Lower lobe of right lung (tissue), 2 donors: Measurements from ENCODE around the gene HOOK2. TPM values are rescaled to one million over a fixed set of nuclear protein-coding genes. Genes with fewer than 3 reads are reported as not detected.

Experiments
- ATAC-seq, 2 donors: fragments of 200-7000 bp; cut with Tn5 transposase; one replicate each; pipeline ENCODE4 v1.9.1; 2020 to 2022; ENCODE audit warnings: mild to moderate bottlenecking in 2 of 2, moderate library complexity in 2 of 2
- DNase-seq: peaks from one replicate; pipeline ENCODE4 v3.0.0-alpha.2; 2020
- H3K27ac ChIP-seq: fragments of 200-600 bp; one replicate; pipeline ENCODE4 v1.8.0; 2022
- H3K27me3 ChIP-seq: fragments of 200-600 bp; one replicate; pipeline ENCODE4 v1.8.0; 2022; ENCODE audit warnings: low read depth
- H3K36me3 ChIP-seq: fragments of 200-600 bp; one replicate; pipeline ENCODE4 v1.8.0; 2022; ENCODE audit warnings: mild to moderate bottlenecking
- H3K4me1 ChIP-seq: fragments of 200-600 bp; one replicate; pipeline ENCODE4 v1.8.0; 2022
- H3K4me3 ChIP-seq: fragments of 200-600 bp; one replicate; pipeline ENCODE4 v1.8.0; 2022; ENCODE audit warnings: mild to moderate bottlenecking
- H3K9me3 ChIP-seq: fragments of 200-600 bp; one replicate; pipeline ENCODE4 v1.8.0; 2022
- CTCF ChIP-seq: fragments of 200-600 bp; IDR thresholded peaks from one replicate; pipeline ENCODE4 v1.8.0; 2022; ENCODE audit warnings: antibody characterized with exemption, mild to moderate bottlenecking
- intact Hi-C: fragments of 100-400 bp; cut with DNase I; formaldehyde crosslinking; loops from one replicate; pipeline ENCODE4 v1.11.0; 2022
- total RNA-seq: library from RNA; stranded (reverse); fragmentation: NEBNext Ultra II Directional; extraction: Animal tissue kit (Norgen Biotek cat#: 25700); gene quantifications from one replicate; pipeline ENCODE4 v1.2.1, GENCODE V29; 2021
- donor health status: DM: no; HTN: yes; CAD: no; lungs with severe emphysema.

The HOOK2 gene
- total RNA-seq, 1 donor from 2014 or later = 57.5 TPM

GRCh38 chr19:12723641-12724426 lies 51.5 kb downstream of the HOOK2 start, which contains the start of gene TNPO2:
TNPO2 (minus strand) TSS chr19:12723932; CDS start chr19:12720977, 2,955 bp downstream.
- peaks cover 17% of the 10 kb centered on the region for H3K36me3 ChIP-seq
- ATAC-seq (peak; percentile 56 to 67), DNase-seq (no peak)
- intact Hi-C loops = no loop called here
- peak within 1 kb of the TSS; percentile 87 for H3K27ac ChIP-seq
- no peaks in the 10 kb centered on the region for H3K27me3 ChIP-seq
- peaks cover 32% of the 10 kb centered on the region for H3K4me1 ChIP-seq
- no peak for TF ChIP-seq CTCF
- H3K9me3 ChIP-seq = no peaks in the 10 kb centered on the region
- peak within 1 kb of the TSS; percentile 66 for H3K4me3 ChIP-seq

- Histone ChIP-seq H3K27ac (peak overlapping the region; percentile 87), H3K36me3 (peaks cover 17% of the 10 kb centered on the region), H3K27me3 (no peaks in the 10 kb centered on the region), H3K9me3 (no peaks in the 10 kb centered on the region), H3K4me3 (peak overlapping the region; percentile 66), H3K4me1 (peaks cover 32% of the 10 kb centered on the region)
- TF ChIP-seq CTCF = no peak
- no peak for ATAC-seq
- intact Hi-C loops = no loop called here
- no peak for DNase-seq
Observed at GRCh38 chr19:12723381-12723640, 52.0 kb downstream of the HOOK2 start.

- Histone ChIP-seq H3K4me1 (peaks cover 32% of the 10 kb centered on the region), H3K27me3 (no peaks in the 10 kb centered on the region), H3K27ac (peak overlapping the region; percentile 87), H3K36me3 (peaks cover 17% of the 10 kb centered on the region), H3K9me3 (no peaks in the 10 kb centered on the region), H3K4me3 (peak overlapping the region; percentile 66)
- no peak for TF ChIP-seq CTCF
- ATAC-seq (peak; percentile 94 to 95), DNase-seq (peak; percentile 99)
- intact Hi-C loops = no loop called here
Observed at GRCh38 chr19:12722566-12723380, 52.6 kb downstream of the HOOK2 start.

- TF ChIP-seq CTCF = no peak
- H3K27me3 ChIP-seq = no peaks in the 10 kb centered on the region
- H3K4me1 ChIP-seq = peaks cover 32% of the 10 kb centered on the region
- peaks cover 23% of the 10 kb centered on the region for H3K36me3 ChIP-seq
- ATAC-seq = peak; percentile 74 to 76
- H3K27ac ChIP-seq = peak overlapping the region; percentile 87
- peak; percentile 76 for DNase-seq
- peak overlapping the region; percentile 66 for H3K4me3 ChIP-seq
- intact Hi-C loops = no loop called here
- no peaks in the 10 kb centered on the region for H3K9me3 ChIP-seq
Observed at GRCh38 chr19:12721656-12722565, 53.4 kb downstream of the HOOK2 start.
